Tibial nerve (tissue), 3 donors: ENCODE results near the gene MEF2D.

Experiments used
- CTCF ChIP-seq, 5 experiments: fragments of 200-600 bp in 3 of 5; fragments of 450-650 bp in 2 of 5; sonication (generic) in 3 of 5; IDR thresholded peaks; one replicate each; pipeline ENCODE4 v1.5.1; 2016 to 2019; ENCODE audit warnings: antibody characterized with exemption in 5 of 5, mild to moderate bottlenecking in 3 of 5, moderate library complexity in 2 of 5
- POLR2A ChIP-seq, 2 donors: fragments of 450-650 bp; IDR thresholded peaks; one replicate each; pipeline ENCODE4 v1.6.1; 2017; ENCODE audit warnings: antibody characterized with exemption in 2 of 2, mild to moderate bottlenecking in 2 of 2, moderate library complexity in 2 of 2

- TF ChIP-seq CTCF (IDR thresholded peaks at IDR 0.05) (no peak), POLR2A (IDR thresholded peaks at IDR 0.05) (no peak)
These were observed 14.6 kb downstream of the MEF2D start for GRCh38 chr1:156485984-156486383.
